ENCODE data around the gene SERINC4. TPM values are rescaled to one million over a fixed set of nuclear protein-coding genes. Genes with fewer than 3 reads are reported as not detected.
"Not testable (repeated sequence)": the region's sequence is repeated elsewhere in the genome, so short reads cannot be mapped to it uniquely, and the experiment has no call there.

Gene SERINC4
- polyA plus RNA-seq, result 1 to 10 TPM in 2 of 3 donors, under 1 TPM in 1; 0.72 to 3.4 (median 1.3) TPM

DNA sequence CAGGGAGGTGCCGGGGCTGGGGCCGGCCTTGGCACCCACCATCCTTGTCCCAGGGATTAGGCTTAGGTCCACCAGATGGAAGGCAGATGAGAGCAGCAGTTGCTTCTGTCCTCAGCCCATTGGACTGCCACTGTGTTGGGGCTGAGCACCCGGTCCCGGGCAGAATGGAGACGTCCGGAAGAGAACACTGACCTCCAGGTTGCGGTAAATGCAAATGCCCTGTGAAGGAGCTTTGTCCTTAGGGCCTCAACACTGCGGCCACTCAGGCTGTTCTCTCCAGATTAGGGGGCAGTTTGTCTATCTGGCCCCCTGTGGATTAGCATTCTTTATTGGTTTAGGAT is at the start of gene SERINC4:
TSS of gene SERINC4 (minus strand) at position 276 of the 341 bp plus-strand sequence. CDS start at position 42, 234 bp downstream.
- H3K36me3 Mint-ChIP-seq, result peaks cover 10 to 17% (median 15%) of the 10 kb centered on the region in 3 donors
- H3K4me1 Mint-ChIP-seq, result peaks cover 48 to 59% of the 10 kb centered on the region in 2 donors

GRCh38 chr15:43845421-43845820 is 45.4 kb upstream of the SERINC4 start:
- no peak for DNase-seq
- no peaks in the 10 kb centered on the region for H3K4me1 Mint-ChIP-seq
- H3K4me3 Mint-ChIP-seq, result no peak overlapping the region
- no peaks in the 10 kb centered on the region for H3K27me3 Mint-ChIP-seq (ENCODE audit: low read depth in 3 of 3)
- H3K27ac Mint-ChIP-seq, result no peak overlapping the region
- H3K36me3 Mint-ChIP-seq, result peaks cover 10 to 18% (median 16%) of the 10 kb centered on the region in 3 donors
- H3K9me3 Mint-ChIP-seq, result no peaks in the 10 kb centered on the region

More for the DNA sequence above, at the start of gene SERINC4:
- Mint-ChIP-seq H3K27ac (peak within 1 kb of the TSS; percentile 97 to 100 (median 99)), H3K9me3 (no peaks in the 10 kb centered on the region), H3K4me3 (peak within 1 kb of the TSS; percentile 99 to 100 (median 100)), H3K27me3 (ENCODE audit: low read depth in 3 of 3) (peaks cover 0 to 11% (median 8%) of the 10 kb centered on the region in 3 donors)
- DNase-seq, result no peak

DNA sequence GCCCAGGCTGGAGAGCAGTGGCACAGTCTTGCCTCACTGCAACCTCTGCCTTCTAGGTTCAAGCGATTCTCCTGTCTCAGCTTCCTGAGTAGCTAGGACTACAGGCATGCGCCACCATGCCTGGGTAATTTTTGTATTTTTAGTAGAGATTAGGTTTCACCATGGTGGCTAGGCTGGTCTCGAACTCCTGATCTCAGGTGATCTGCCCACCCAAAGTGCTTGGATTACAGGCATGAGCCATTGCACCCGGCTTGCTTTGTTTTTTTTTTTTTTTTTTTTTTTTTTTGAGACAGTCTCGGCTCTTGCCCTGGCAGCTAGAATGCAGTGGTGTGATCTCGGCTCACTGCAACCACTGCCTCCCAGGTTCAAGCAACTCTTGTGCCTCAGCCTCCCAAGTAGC is 32.5 kb upstream of the SERINC4 start:
- DNase-seq, H3K9me3 Mint-ChIP-seq: not testable (repeated sequence)
- peaks cover 16 to 27% of the 10 kb centered on the region in 2 donors for H3K4me1 Mint-ChIP-seq

DNA sequence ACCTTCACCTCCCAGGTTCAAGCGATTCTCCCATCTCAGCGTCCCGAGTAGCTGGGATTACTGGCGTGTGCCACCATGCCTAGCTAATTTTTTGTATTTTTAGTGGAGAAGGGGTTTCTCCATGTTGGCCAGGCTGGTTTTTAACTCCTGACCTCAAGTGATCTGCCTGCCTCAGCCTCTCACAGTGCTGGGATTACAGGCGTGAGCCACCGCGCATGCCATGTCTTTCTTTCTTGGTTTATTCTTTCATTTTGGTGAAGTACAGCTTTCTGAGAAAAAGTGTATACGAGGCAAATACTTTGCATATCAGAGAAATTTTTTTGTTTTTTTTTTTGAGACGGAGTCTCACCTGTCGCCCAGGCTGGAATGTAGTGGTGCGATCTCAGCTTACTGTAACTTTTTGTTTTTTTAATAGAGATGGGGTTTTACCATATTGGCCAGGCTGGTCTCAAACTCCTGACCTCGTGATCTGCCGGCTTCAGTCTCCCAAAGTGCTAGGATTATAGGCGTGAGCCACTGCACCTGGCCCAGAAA is 31.6 kb upstream of the SERINC4 start:
- Mint-ChIP-seq H3K36me3 (peaks cover 4 to 13% (median 12%) of the 10 kb centered on the region in 3 donors), H3K4me1 (peaks cover 25 to 36% of the 10 kb centered on the region in 2 donors), H3K27ac (peak overlapping the region in 2 of 6 donors; percentile 36 to 42)
- not testable (repeated sequence) for H3K4me3 Mint-ChIP-seq; H3K27me3 Mint-ChIP-seq (ENCODE audit: low read depth in 3 of 3); H3K9me3 Mint-ChIP-seq; DNase-seq

More for the DNA sequence above, 32.5 kb upstream of the SERINC4 start:
- peak overlapping the region in 2 of 6 donors; percentile 10 to 76 for H3K27ac Mint-ChIP-seq
- not testable (repeated sequence) for H3K27me3 Mint-ChIP-seq (ENCODE audit: low read depth in 3 of 3)
- peak overlapping the region in 1 of 5 donors; percentile 55 for H3K4me3 Mint-ChIP-seq
- peaks cover 4 to 16% (median 12%) of the 10 kb centered on the region in 3 donors for H3K36me3 Mint-ChIP-seq

DNA sequence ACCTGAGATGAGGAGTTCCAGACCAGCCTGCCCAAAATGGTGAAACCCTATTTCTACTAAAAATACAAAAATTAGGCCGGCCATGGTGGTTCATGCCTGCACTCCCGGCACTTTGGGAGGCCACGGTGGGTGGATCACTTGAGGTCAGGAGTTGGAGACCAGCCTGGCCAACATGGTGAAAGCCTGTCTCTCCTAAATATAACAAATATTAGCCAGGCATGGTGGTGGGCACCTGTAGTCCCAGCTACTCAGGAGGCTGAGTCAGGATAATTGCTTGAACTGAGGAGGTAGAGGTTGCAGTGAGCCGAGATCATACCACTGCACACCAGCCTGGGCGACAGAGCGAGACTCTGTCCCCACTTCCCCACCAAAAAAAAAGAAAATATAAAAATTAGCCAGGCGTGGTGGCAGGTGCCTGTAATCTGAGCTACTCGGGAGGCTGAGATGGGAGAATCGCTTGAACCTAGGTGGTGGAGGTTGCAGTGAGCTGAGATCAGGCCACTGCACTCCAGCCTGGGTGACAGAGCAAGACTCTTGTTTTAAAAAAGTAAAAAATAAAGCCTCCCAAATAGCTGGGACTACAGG is 30.8 kb upstream of the SERINC4 start:
- DNase-seq; H3K27ac Mint-ChIP-seq; H3K36me3 Mint-ChIP-seq; H3K4me3 Mint-ChIP-seq; H3K27me3 Mint-ChIP-seq (ENCODE audit: low read depth in 3 of 3); H3K9me3 Mint-ChIP-seq: not testable (repeated sequence)
- peaks cover 33 to 44% of the 10 kb centered on the region in 2 donors for H3K4me1 Mint-ChIP-seq

- DNase-seq; H3K4me3 Mint-ChIP-seq; H3K36me3 Mint-ChIP-seq; H3K9me3 Mint-ChIP-seq; H3K27me3 Mint-ChIP-seq (ENCODE audit: low read depth in 3 of 3): not testable (repeated sequence)
- H3K4me1 Mint-ChIP-seq, result peaks cover 35 to 49% of the 10 kb centered on the region in 2 donors
- H3K27ac Mint-ChIP-seq, result peak overlapping the region in 1 of 6 donors; percentile 48
Observed at GRCh38 chr15:43829951-43830540, 30.0 kb upstream of the SERINC4 start.

- Mint-ChIP-seq H3K4me3 (peak overlapping the region; percentile 84 to 99 (median 89)), H3K9me3 (no peaks in the 10 kb centered on the region), H3K36me3 (no peaks in the 10 kb centered on the region), H3K27me3 (ENCODE audit: low read depth in 3 of 3) (peaks cover 4 to 10% (median 7%) of the 10 kb centered on the region in 3 donors), H3K4me1 (peaks cover 51 to 58% of the 10 kb centered on the region in 2 donors), H3K27ac (peak overlapping the region; percentile 68 to 96 (median 90))
- peak in 1 of 3 donors; percentile 9 for DNase-seq
Observed at GRCh38 chr15:43828061-43828657, 28.1 kb upstream of the SERINC4 start.

DNA sequence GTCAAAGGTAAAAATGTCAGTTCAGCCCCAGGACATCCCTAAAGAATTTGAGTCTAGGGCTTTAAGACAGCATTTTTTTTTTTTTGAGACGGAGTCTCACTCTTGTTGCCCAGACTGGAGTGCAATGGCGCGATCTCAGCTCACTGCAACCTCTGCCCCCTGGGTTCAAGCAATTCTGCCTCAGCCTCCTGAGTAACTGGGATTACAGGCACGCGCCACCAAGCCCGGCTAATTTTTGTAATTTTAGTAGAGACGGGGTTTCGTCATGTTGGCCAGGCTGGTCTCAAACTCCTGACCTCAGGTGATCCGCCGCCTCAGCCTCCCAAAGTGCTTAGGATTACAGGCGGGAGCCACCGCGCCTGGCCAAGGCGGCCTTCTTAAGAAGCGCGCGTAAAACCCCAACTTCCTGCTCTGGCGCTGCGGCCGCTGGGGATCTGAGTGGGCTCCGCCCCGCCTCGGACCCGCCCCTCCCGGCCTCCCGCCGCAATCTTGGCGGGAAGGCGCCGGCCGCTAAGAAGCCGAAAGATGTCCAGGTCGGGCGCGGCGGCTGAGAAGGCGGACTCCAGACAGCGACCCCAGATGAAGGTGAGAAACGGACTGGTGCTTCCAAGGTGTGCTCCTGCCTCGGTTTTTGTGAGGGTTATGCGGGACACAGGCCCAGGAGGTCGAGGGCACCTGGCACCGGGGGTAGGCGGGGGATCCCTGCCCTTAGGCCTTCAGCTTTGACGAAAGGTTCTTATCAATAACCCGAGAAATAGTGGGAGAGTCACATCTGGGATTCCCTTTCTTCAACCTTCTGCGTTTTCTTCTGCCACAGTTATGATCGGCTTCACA is 26.7 kb upstream of the SERINC4 start, which contains the start of gene WDR76:
TSS of gene WDR76 (plus strand) at position 495 of the 834 bp plus-strand sequence. CDS start at position 526, 31 bp downstream.
- Mint-ChIP-seq H3K27me3 (ENCODE audit: low read depth in 3 of 3) (peaks cover 4 to 10% (median 7%) of the 10 kb centered on the region in 3 donors), H3K36me3 (no peaks in the 10 kb centered on the region), H3K9me3 (no peaks in the 10 kb centered on the region), H3K4me3 (peak within 1 kb of the TSS; percentile 84 to 99 (median 89)), H3K27ac (peak within 1 kb of the TSS; percentile 68 to 96 (median 90)), H3K4me1 (peaks cover 53 to 56% of the 10 kb centered on the region in 2 donors)
- DNase-seq, result peak; percentile 71 to 72 (median 71)

DNA sequence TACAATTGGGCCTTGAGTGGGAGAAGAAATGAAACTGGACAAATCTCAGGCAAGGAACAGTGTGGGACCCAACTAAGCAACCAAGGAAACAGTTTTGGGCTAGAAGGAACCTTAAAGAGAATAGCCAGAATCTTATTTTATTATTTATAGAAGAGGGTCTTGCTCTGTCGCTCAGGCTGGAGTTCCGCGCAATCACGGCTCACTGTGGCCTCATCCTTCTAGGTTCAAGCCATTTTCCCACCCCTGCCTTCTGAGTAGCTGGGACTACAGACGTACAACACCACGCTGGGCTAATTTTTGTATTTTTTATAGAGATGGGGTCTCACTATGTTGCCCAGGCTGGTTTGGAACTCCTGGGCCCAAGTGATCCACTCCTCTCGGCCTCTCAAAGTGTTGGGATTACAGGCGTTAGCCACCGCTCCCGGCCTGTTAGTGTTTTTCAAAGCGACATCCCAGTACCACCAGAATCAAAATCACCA is 26.0 kb upstream of the SERINC4 start:
- no peak for DNase-seq
- Mint-ChIP-seq H3K36me3 (no peaks in the 10 kb centered on the region), H3K9me3 (no peaks in the 10 kb centered on the region), H3K4me3 (peak overlapping the region; percentile 84 to 99 (median 89)), H3K27me3 (ENCODE audit: low read depth in 3 of 3) (peaks cover 4 to 10% (median 7%) of the 10 kb centered on the region in 3 donors), H3K27ac (peak overlapping the region; percentile 68 to 96 (median 90)), H3K4me1 (peaks cover 59 to 61% of the 10 kb centered on the region in 2 donors)

- peak overlapping the region in 4 of 5 donors; percentile 89 to 99 (median 94) for H3K4me3 Mint-ChIP-seq
- H3K27me3 Mint-ChIP-seq (ENCODE audit: low read depth in 3 of 3); H3K36me3 Mint-ChIP-seq; DNase-seq; H3K9me3 Mint-ChIP-seq: not testable (repeated sequence)
- peaks cover 59 to 63% of the 10 kb centered on the region in 2 donors for H3K4me1 Mint-ChIP-seq
- H3K27ac Mint-ChIP-seq, result peak overlapping the region in 4 of 6 donors; percentile 68 to 100 (median 81)
Observed at GRCh38 chr15:43825305-43825704, 25.3 kb upstream of the SERINC4 start.

DNA sequence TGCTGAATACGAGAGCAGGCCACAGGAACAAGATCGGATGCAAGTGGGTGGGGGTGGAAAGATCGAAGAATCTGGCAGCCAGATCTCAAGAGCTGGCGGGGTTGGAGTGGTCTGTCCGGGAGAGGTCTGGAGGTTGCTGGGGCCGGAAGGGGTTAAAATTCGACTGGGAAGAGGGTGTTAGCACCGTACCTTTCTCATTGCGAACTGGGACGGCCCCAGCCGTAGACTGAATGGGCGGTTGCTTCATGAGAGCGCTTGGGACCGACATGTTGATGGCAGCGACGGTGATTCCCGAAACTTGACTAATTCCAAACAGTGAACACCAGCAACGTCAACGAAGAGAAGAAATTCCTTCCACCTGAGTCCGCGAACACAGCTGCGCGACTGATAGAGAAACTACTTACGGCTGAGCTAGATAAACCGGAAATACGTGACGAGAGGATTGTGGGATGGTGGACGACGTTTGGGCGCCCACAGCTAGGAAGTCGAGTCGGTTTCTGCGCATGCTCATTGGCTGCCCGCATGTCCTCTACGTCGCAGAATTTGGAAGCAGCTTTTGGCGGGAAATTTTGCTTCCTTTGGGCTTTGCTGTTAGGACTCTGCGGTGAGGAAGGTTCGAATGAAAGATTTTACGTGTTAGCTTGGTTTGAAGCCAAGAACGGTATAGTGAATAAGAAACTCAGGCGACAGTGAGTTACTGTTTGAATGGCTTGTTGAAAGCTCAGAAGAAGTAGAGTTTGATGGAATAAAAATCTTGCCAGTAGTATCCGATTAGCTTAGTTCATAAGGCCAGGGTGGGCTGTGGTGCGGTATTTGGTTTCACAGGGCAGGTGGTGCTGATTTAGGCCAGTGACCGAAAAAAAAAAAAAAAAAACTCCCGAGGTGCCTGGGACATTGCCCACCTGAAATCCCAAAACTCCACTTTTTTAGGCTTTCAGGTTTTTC is 24.6 kb upstream of the SERINC4 start, which contains the start of gene MFAP1:
TSS of gene MFAP1 (minus strand) at position 389 of the 945 bp plus-strand sequence. CDS start at position 268, 121 bp downstream.
- Mint-ChIP-seq H3K27me3 (ENCODE audit: low read depth in 3 of 3) (peaks cover 4 to 10% (median 7%) of the 10 kb centered on the region in 3 donors), H3K27ac (peak within 1 kb of the TSS; percentile 96 to 100 (median 98)), H3K4me3 (peak within 1 kb of the TSS; percentile 96 to 99 (median 98)), H3K9me3 (no peaks in the 10 kb centered on the region), H3K4me1 (peaks cover 58 to 63% of the 10 kb centered on the region in 2 donors), H3K36me3 (no peaks in the 10 kb centered on the region)
- DNase-seq, result peak; percentile 89 to 92 (median 91)

DNA sequence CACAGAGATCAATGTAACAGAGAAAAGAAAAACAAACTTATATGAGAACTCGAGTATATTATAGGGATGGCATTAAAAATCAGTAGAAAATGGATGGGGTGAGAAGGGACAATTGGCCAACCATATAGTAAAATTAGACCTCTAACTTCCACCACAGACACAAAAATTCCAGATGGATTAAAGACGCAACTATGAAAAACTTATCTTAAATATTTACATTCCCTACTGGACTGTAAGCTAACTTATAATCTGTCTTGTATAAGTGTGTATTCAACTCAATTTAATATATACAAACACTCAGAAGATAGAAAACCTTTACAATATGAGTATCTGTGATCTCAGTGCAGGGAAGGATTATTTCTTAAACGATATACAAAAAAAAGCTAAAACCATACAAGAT is 21.5 kb upstream of the SERINC4 start:
- H3K27me3 Mint-ChIP-seq (ENCODE audit: low read depth in 3 of 3), result peaks cover 4 to 8% (median 7%) of the 10 kb centered on the region in 3 donors
- H3K4me3 Mint-ChIP-seq, result peak overlapping the region in 4 of 5 donors; percentile 6 to 44 (median 30)
- peaks cover 0 to 7% (median 3%) of the 10 kb centered on the region in 3 donors for H3K36me3 Mint-ChIP-seq
- H3K27ac Mint-ChIP-seq, result peak overlapping the region in 5 of 6 donors; percentile 24 to 83 (median 39)
- DNase-seq, result no peak
- H3K9me3 Mint-ChIP-seq, result no peaks in the 10 kb centered on the region
- peaks cover 38 to 52% of the 10 kb centered on the region in 2 donors for H3K4me1 Mint-ChIP-seq

Data from immature natural killer cell (primary cell).